ENCODE results near the gene PIRT.

The PIRT gene

GRCh38 chr17:10777131-10777807 is 60.6 kb downstream of the PIRT start:
- DNase-seq (ENCODE audit: low read depth): no peak
- no peak for TF ChIP-seq CTCF (IDR thresholded peaks at IDR 0.05; ENCODE audit: control insufficient read depth, extremely low read depth, insufficient read depth)
- H3K4me3 ChIP-seq (ENCODE audit: low read depth, low read length): no peak overlapping the region

GRCh38 chr17:10776381-10776780 is 61.5 kb downstream of the PIRT start:
- no peak for TF ChIP-seq CTCF (IDR thresholded peaks at IDR 0.05; ENCODE audit: control insufficient read depth, extremely low read depth, insufficient read depth)
- DNase-seq (ENCODE audit: low read depth): no peak
- no peak overlapping the region for H3K4me3 ChIP-seq (ENCODE audit: low read depth, low read length)

GRCh38 chr17:10775740-10776356 is 62.0 kb downstream of the PIRT start:
- DNase-seq (ENCODE audit: low read depth): no peak
- no peak for TF ChIP-seq CTCF (IDR thresholded peaks at IDR 0.05; ENCODE audit: control insufficient read depth, extremely low read depth, insufficient read depth)
- no peak overlapping the region for H3K4me3 ChIP-seq (ENCODE audit: low read depth, low read length)

GRCh38 chr17:10775058-10775457 is 62.8 kb downstream of the PIRT start:
- DNase-seq (ENCODE audit: low read depth): no peak
- no peak overlapping the region for H3K4me3 ChIP-seq (ENCODE audit: low read depth, low read length)
- TF ChIP-seq CTCF (IDR thresholded peaks at IDR 0.05; ENCODE audit: control insufficient read depth, extremely low read depth, insufficient read depth): no peak

- TF ChIP-seq CTCF (IDR thresholded peaks at IDR 0.05; ENCODE audit: control insufficient read depth, extremely low read depth, insufficient read depth): no peak
- DNase-seq (ENCODE audit: low read depth): no peak
- H3K4me3 ChIP-seq (ENCODE audit: low read depth, low read length): no peak overlapping the region
Measured at GRCh38 chr17:10773391-10773790, 64.5 kb downstream of the PIRT start.

Measured in LNCaP clone FGC (cell line).